Hepatocyte (in vitro differentiated cells): ENCODE results near the gene PDIA6.

Experiments
- CTCF ChIP-seq: fragments of 200-600 bp; sonication (generic); IDR thresholded peaks from 2 replicates; pipeline ENCODE4 v1.5.1; 2016; ENCODE audit warnings: antibody characterized with exemption, mild to moderate bottlenecking; ENCODE audit not compliant: poor library complexity
- EZH2 ChIP-seq: fragments of 200-600 bp; sonication (generic); IDR thresholded peaks from 2 replicates; pipeline ENCODE4 v1.6.1; 2016; ENCODE audit warnings: antibody characterized with exemption, mild to moderate bottlenecking, borderline replicate concordance
- EZH2phosphoT487 ChIP-seq: fragments of 200-600 bp; sonication (generic); IDR thresholded peaks from one replicate; pipeline ENCODE4 v1.6.1; 2018; ENCODE audit warnings: antibody characterized with exemption, mild to moderate bottlenecking, low read depth, moderate library complexity; ENCODE audit not compliant: unreplicated experiment, severe bottlenecking

GRCh38 chr2:10752236-10752635 is 60.3 kb downstream of the PDIA6 start:
- TF ChIP-seq CTCF, result no peak
- no peak for TF ChIP-seq EZH2
- TF ChIP-seq EZH2phosphoT487, result no peak
